ENCODE results near the gene FOXI1. TPM values are rescaled to one million over a fixed set of nuclear protein-coding genes. Genes with fewer than 3 reads are reported as not detected.

Gene FOXI1
- total and polyA plus RNA-seq, 2 donors (not counting 3 experiments of a cell fraction or from before 2014, with no cell fraction given), result not detected

DNA sequence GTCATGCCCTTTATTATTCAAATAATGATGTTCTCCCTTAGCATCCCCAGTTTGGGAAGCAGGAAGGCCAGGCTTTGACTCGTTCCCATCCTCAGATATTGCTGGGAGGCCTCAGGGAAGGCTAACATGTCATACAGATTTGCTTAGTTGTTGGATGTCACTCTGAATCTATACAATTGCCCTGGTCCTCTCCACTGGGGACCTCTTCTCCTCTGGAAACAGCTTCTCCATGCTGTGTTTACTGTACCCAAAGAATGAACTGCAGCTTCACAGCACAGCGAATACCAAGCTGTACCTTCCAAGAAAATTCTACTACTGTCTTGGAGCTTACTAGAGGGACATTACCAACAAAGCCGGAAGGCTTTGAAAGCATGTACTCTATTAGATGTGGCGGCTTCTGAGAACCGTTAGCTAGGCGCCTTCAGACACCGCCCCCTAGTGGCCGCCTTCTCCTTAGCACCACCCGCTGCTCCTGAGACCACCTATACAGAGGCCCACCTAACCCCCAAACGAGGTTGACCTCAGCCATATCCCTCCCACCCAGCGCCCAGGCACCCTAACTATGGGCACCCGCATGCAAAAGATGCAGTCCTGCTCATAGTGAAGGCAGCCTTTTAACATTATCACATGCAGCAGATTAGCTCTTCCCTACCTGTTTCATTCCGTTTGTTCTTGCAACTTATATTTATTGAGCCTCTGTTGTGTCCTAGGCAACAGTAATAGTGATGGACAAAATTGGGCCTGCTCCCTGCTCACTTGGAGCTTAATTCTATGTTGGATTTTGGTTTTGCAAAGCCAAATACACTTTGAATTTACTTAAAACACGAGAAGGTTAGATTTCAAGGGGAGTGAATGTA lies 34.9 kb upstream of the FOXI1 start:
- peak; percentile 56 for DNase-seq (ENCODE audit: low read depth, low spot score)
- H3K36me3 ChIP-seq (ENCODE audit: control insufficient read depth in 2 of 2, extremely low read depth in 1 of 2, insufficient read depth in 2 of 2, low read length in 2 of 2), result no peaks in the 10 kb centered on the region
- peak; percentile 49 for FAIRE-seq
- H3K4me1 ChIP-seq (ENCODE audit: control insufficient read depth, extremely low read depth, insufficient read depth, low read length), result peaks cover 11% of the 10 kb centered on the region
- POLR2A ChIA-PET, result interaction anchor here (1.0 kb wide), 1 partner anchor 91 kb away, joined by 3 read pairs; the partner anchor contains the start of gene INSYN2B
- BruUV-seq (replicated peaks), result no TSS peak
- dilution Hi-C loops (cut with MboI; ENCODE audit: extremely low pct_ligation_motif_present, low sequenced_read_pairs) (no loop called here), intact Hi-C loops (cut with micrococcal nuclease) (loop anchor here (1.0 to 5.0 kb wide), 5 partner anchors 82 to 478 kb away; partner anchors contain the start of gene INSYN2B)
- H2AFZ ChIP-seq (ENCODE audit: low read depth, low read length), result peak overlapping the region; percentile 52
- H3K9me3 ChIP-seq (replicated peaks; ENCODE audit: control insufficient read depth, insufficient read depth, low read length), result no peaks in the 10 kb centered on the region
- H3K9me1 ChIP-seq (replicated peaks; ENCODE audit: control insufficient read depth, extremely low read depth, insufficient read depth, low read length), result no peaks in the 10 kb centered on the region
- CTCF ChIA-PET, result interaction anchor here (0.6 to 3.2 kb wide), 58 partner anchors 9 to 562 kb away, joined by 3 to 84 read pairs (median 4); partner anchors contain the start of genes INSYN2B and SPDL1
- no peak overlapping the region for H3K9ac ChIP-seq (replicated peaks; ENCODE audit: extremely low read depth, insufficient read depth, low read length)
- no peak overlapping the region for H3K4me3 ChIP-seq (replicated peaks in 1 of 3; ENCODE audit: insufficient read depth in 1 of 3, low read depth in 1 of 3, low read length in 3 of 3)
- H3K27me3 ChIP-seq (ENCODE audit: control insufficient read depth in 2 of 2, insufficient read depth in 2 of 2, low read length in 2 of 2), result no peaks in the 10 kb centered on the region
- no peak overlapping the region for H3K4me2 ChIP-seq (ENCODE audit: insufficient read depth, low read length)
- TF ChIP-seq CTCF (IDR thresholded peaks at IDR 0.05; ENCODE audit: extremely low read depth in 1 of 2, insufficient read depth in 1 of 2, low read depth in 1 of 2, low read length in 2 of 2) (peak; percentile 62 to 91), POLR2AphosphoS5 (IDR thresholded peaks at IDR 0.05; ENCODE audit: insufficient read depth, low read depth, low read length) (no peak)
- H4K20me1 ChIP-seq (replicated peaks; ENCODE audit: control insufficient read depth, extremely low read depth, insufficient read depth, low read length), result no peaks in the 10 kb centered on the region
- no peak overlapping the region for H3K27ac ChIP-seq (ENCODE audit: insufficient read depth, low read depth, low read length)
- no peaks in the 10 kb centered on the region for H3K79me2 ChIP-seq (ENCODE audit: control insufficient read depth, insufficient read depth, low read length)

GRCh38 chr5:170071748-170072147 lies 33.9 kb upstream of the FOXI1 start:
- Histone ChIP-seq H2AFZ (ENCODE audit: low read depth, low read length) (no peak overlapping the region), H4K20me1 (replicated peaks; ENCODE audit: control insufficient read depth, extremely low read depth, insufficient read depth, low read length) (no peaks in the 10 kb centered on the region), H3K9me3 (replicated peaks; ENCODE audit: control insufficient read depth, insufficient read depth, low read length) (no peaks in the 10 kb centered on the region), H3K4me2 (ENCODE audit: insufficient read depth, low read length) (no peak overlapping the region), H3K36me3 (ENCODE audit: control insufficient read depth in 2 of 2, extremely low read depth in 1 of 2, insufficient read depth in 2 of 2, low read length in 2 of 2) (no peaks in the 10 kb centered on the region), H3K27me3 (ENCODE audit: control insufficient read depth in 2 of 2, insufficient read depth in 2 of 2, low read length in 2 of 2) (no peaks in the 10 kb centered on the region), H3K4me3 (replicated peaks in 1 of 3; ENCODE audit: insufficient read depth in 1 of 3, low read depth in 1 of 3, low read length in 3 of 3) (no peak overlapping the region), H3K4me1 (ENCODE audit: control insufficient read depth, extremely low read depth, insufficient read depth, low read length) (peaks cover 11% of the 10 kb centered on the region), H3K27ac (ENCODE audit: insufficient read depth, low read depth, low read length) (no peak overlapping the region), H3K9me1 (replicated peaks; ENCODE audit: control insufficient read depth, extremely low read depth, insufficient read depth, low read length) (no peaks in the 10 kb centered on the region), H3K79me2 (ENCODE audit: control insufficient read depth, insufficient read depth, low read length) (no peaks in the 10 kb centered on the region), H3K9ac (replicated peaks; ENCODE audit: extremely low read depth, insufficient read depth, low read length) (no peak overlapping the region)
- no peak for DNase-seq (ENCODE audit: low read depth, low spot score)
- intact Hi-C loops (cut with micrococcal nuclease) (loop anchor here (1.0 to 5.0 kb wide), 5 partner anchors 83 to 479 kb away; partner anchors contain the start of gene INSYN2B), dilution Hi-C loops (cut with MboI; ENCODE audit: extremely low pct_ligation_motif_present, low sequenced_read_pairs) (no loop called here)
- ChIA-PET CTCF (interaction anchor here (1.1 to 3.2 kb wide), 22 partner anchors 8 to 488 kb away, joined by 3 to 84 read pairs (median 8); partner anchors contain the start of genes INSYN2B and SPDL1), POLR2A (no interaction called here)
- no peak for FAIRE-seq
- peak; percentile 16 for TF ChIP-seq JUN (IDR thresholded peaks at IDR 0.05; ENCODE audit: borderline replicate concordance, insufficient read depth, insufficient read length, low read depth)
- TF ChIP-seq POLR2A (IDR thresholded peaks at IDR 0.05; ENCODE audit: low read depth, low read length), result no peak
- BruUV-seq (replicated peaks), result no TSS peak
